HG03139 (cell line): ENCODE data around the gene SLC29A4.
"Not testable (repeated sequence)": the region's sequence is repeated elsewhere in the genome, so short reads cannot be mapped to it uniquely, and the experiment has no call there.

Source experiments
- ATAC-seq: cut with Tn5 transposase; IDR thresholded peaks from one replicate; pipeline ENCODE4 v1.9.1; 2021; ENCODE audit not compliant: unreplicated experiment

SLC29A4 gene

GRCh38 chr7:5320802-5321396 lies 38.2 kb downstream of the SLC29A4 start:
- ATAC-seq, result no peak

GRCh38 chr7:5322621-5323410 lies 40.1 kb downstream of the SLC29A4 start:
- no peak for ATAC-seq

- ATAC-seq, result not testable (repeated sequence)
Observed at GRCh38 chr7:5323800-5324781, 41.3 kb downstream of the SLC29A4 start.

- ATAC-seq, result no peak
Observed at GRCh38 chr7:5324961-5325360, 42.2 kb downstream of the SLC29A4 start.

GRCh38 chr7:5330288-5330687 lies 47.5 kb downstream of the SLC29A4 start:
- ATAC-seq, result no peak

GRCh38 chr7:5332579-5332978 lies 49.8 kb downstream of the SLC29A4 start:
- no peak for ATAC-seq

- ATAC-seq, result no peak
Observed at GRCh38 chr7:5333121-5334045, 50.6 kb downstream of the SLC29A4 start.

GRCh38 chr7:5334671-5335070 lies 51.9 kb downstream of the SLC29A4 start:
- ATAC-seq, result no peak

GRCh38 chr7:5337047-5337446 lies 54.3 kb downstream of the SLC29A4 start:
- ATAC-seq, result no peak

- ATAC-seq, result no peak
Observed at GRCh38 chr7:5339955-5340354, 57.2 kb downstream of the SLC29A4 start.

GRCh38 chr7:5342631-5343030 lies 59.9 kb downstream of the SLC29A4 start:
- no peak for ATAC-seq

GRCh38 chr7:5343884-5344283 lies 61.1 kb downstream of the SLC29A4 start:
- no peak for ATAC-seq

- ATAC-seq, result no peak
Observed at GRCh38 chr7:5344342-5344741, 61.6 kb downstream of the SLC29A4 start.

- no peak for ATAC-seq
Observed at GRCh38 chr7:5345171-5345570, 62.4 kb downstream of the SLC29A4 start.

GRCh38 chr7:5345671-5346070 lies 62.9 kb downstream of the SLC29A4 start:
- ATAC-seq, result no peak

- no peak for ATAC-seq
Observed at GRCh38 chr7:5348134-5349004, 65.6 kb downstream of the SLC29A4 start.

- no peak for ATAC-seq
Observed at GRCh38 chr7:5349005-5349380, 66.2 kb downstream of the SLC29A4 start.

GRCh38 chr7:5349437-5350173 lies 66.9 kb downstream of the SLC29A4 start:
- no peak for ATAC-seq

GRCh38 chr7:5350174-5350463 lies 67.4 kb downstream of the SLC29A4 start:
- no peak for ATAC-seq
